Measurements from ENCODE around the gene IER3IP1. TPM values are rescaled to one million over a fixed set of nuclear protein-coding genes. Genes with fewer than 3 reads are reported as not detected.

Gene IER3IP1
- polyA plus RNA-seq, 1 donor (not counting 4 experiments of a cell fraction or from before 2014, with no cell fraction given): 17.5 TPM

- Histone ChIP-seq H2AFZ (ENCODE audit: control insufficient read depth, low read length) (no peak overlapping the region), H3K36me3 (ENCODE audit: control insufficient read depth in 2 of 2, extremely low read depth in 1 of 2, insufficient read depth in 2 of 2, low read length in 2 of 2) (no peaks in the 10 kb centered on the region), H3K4me2 (ENCODE audit: control insufficient read depth, extremely low read depth, insufficient read depth, low read depth, low read length) (no peak overlapping the region), H3K27ac (ENCODE audit: control insufficient read depth, insufficient read depth, low read length) (no peak overlapping the region), H3K9ac (ENCODE audit: control insufficient read depth, extremely low read depth, insufficient read depth, low read length) (no peak overlapping the region), H3K4me1 (ENCODE audit: control insufficient read depth, extremely low read depth, insufficient read depth, low read length) (peaks cover 3% of the 10 kb centered on the region), H3K9me3 (ENCODE audit: control insufficient read depth, low read depth, low read length) (no peaks in the 10 kb centered on the region), H3K79me2 (ENCODE audit: control insufficient read depth, insufficient read depth, low read length) (peaks cover 73% of the 10 kb centered on the region), H3K4me3 (ENCODE audit: control insufficient read depth in 2 of 3, extremely low read depth in 1 of 3, insufficient read depth in 2 of 3, low read depth in 1 of 3, low read length in 3 of 3) (no peak overlapping the region), H3K27me3 (ENCODE audit: control insufficient read depth, extremely low read depth, insufficient read depth, low read length) (no peaks in the 10 kb centered on the region), H4K20me1 (ENCODE audit: control insufficient read depth, extremely low read depth, insufficient read depth, low read length) (peaks cover 4% of the 10 kb centered on the region), H3K9me1 (ENCODE audit: control insufficient read depth, extremely low read depth, insufficient read depth, low read length) (no peaks in the 10 kb centered on the region)
- DNase-seq (ENCODE audit: low read depth, low spot score): no peak
- FAIRE-seq: no peak
- TF ChIP-seq EZH2 (IDR thresholded peaks at IDR 0.05; ENCODE audit: low read length): no peak
- TF ChIP-seq, protein P1, sequence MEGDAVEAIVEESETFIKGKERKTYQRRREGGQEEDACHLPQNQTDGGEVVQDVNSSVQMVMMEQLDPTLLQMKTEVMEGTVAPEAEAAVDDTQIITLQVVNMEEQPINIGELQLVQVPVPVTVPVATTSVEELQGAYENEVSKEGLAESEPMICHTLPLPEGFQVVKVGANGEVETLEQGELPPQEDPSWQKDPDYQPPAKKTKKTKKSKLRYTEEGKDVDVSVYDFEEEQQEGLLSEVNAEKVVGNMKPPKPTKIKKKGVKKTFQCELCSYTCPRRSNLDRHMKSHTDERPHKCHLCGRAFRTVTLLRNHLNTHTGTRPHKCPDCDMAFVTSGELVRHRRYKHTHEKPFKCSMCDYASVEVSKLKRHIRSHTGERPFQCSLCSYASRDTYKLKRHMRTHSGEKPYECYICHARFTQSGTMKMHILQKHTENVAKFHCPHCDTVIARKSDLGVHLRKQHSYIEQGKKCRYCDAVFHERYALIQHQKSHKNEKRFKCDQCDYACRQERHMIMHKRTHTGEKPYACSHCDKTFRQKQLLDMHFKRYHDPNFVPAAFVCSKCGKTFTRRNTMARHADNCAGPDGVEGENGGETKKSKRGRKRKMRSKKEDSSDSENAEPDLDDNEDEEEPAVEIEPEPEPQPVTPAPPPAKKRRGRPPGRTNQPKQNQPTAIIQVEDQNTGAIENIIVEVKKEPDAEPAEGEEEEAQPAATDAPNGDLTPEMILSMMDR (optimal IDR thresholded peaks at IDR 0.05 in 1 of 3, IDR thresholded peaks at IDR 0.05 in 1 of 3, conservative IDR thresholded peaks at IDR 0.05 in 1 of 3; ENCODE audit: extremely low read depth in 1 of 3, insufficient read depth in 2 of 3, low read length in 3 of 3): no peak
- dilution Hi-C loops (cut with MboI; ENCODE audit: extremely low pct_ligation_motif_present, low sequenced_read_pairs): no loop called here
Observed at GRCh38 chr18:47143899-47144485, 32.2 kb downstream of the IER3IP1 start.

- H2AFZ ChIP-seq (ENCODE audit: control insufficient read depth, low read length): no peak overlapping the region
- H3K9me3 ChIP-seq (ENCODE audit: control insufficient read depth, low read depth, low read length): no peaks in the 10 kb centered on the region
- no peaks in the 10 kb centered on the region for H3K4me1 ChIP-seq (ENCODE audit: control insufficient read depth, extremely low read depth, insufficient read depth, low read length)
- dilution Hi-C loops (cut with MboI; ENCODE audit: extremely low pct_ligation_motif_present, low sequenced_read_pairs): no loop called here
- no peaks in the 10 kb centered on the region for H3K9me1 ChIP-seq (ENCODE audit: control insufficient read depth, extremely low read depth, insufficient read depth, low read length)
- peaks cover 8% of the 10 kb centered on the region for H4K20me1 ChIP-seq (ENCODE audit: control insufficient read depth, extremely low read depth, insufficient read depth, low read length)
- TF ChIP-seq, protein P1 (optimal IDR thresholded peaks at IDR 0.05 in 1 of 3, IDR thresholded peaks at IDR 0.05 in 1 of 3, conservative IDR thresholded peaks at IDR 0.05 in 1 of 3; ENCODE audit: extremely low read depth in 1 of 3, insufficient read depth in 2 of 3, low read length in 3 of 3): no peak
- no peak for TF ChIP-seq EZH2 (IDR thresholded peaks at IDR 0.05; ENCODE audit: low read length)
- FAIRE-seq (no peak), DNase-seq (ENCODE audit: low read depth, low spot score) (no peak)
- no peak overlapping the region for H3K27ac ChIP-seq (ENCODE audit: control insufficient read depth, insufficient read depth, low read length)
- no peak overlapping the region for H3K9ac ChIP-seq (ENCODE audit: control insufficient read depth, extremely low read depth, insufficient read depth, low read length)
- H3K4me2 ChIP-seq (ENCODE audit: control insufficient read depth, extremely low read depth, insufficient read depth, low read depth, low read length): no peak overlapping the region
- H3K4me3 ChIP-seq (ENCODE audit: control insufficient read depth in 2 of 3, extremely low read depth in 1 of 3, insufficient read depth in 2 of 3, low read depth in 1 of 3, low read length in 3 of 3): no peak overlapping the region
- peaks cover 69% of the 10 kb centered on the region for H3K79me2 ChIP-seq (ENCODE audit: control insufficient read depth, insufficient read depth, low read length)
- no peaks in the 10 kb centered on the region for H3K36me3 ChIP-seq (ENCODE audit: control insufficient read depth in 2 of 2, extremely low read depth in 1 of 2, insufficient read depth in 2 of 2, low read length in 2 of 2)
- no peaks in the 10 kb centered on the region for H3K27me3 ChIP-seq (ENCODE audit: control insufficient read depth, extremely low read depth, insufficient read depth, low read length)
Observed at GRCh38 chr18:47143153-47143552, 33.0 kb downstream of the IER3IP1 start.
